Nephron progenitor cell (in vitro differentiated cells): ENCODE measurements around the gene SPATA9.

ENCODE experiments used
- DNase-seq: peaks from one replicate; pipeline ENCODE4 v3.0.0; 2021
- H3K27ac Mint-ChIP-seq: 2 replicates; pipeline ENCODE4 v1.8.0; 2021; ENCODE audit warnings: mild to moderate bottlenecking, moderate library complexity, mixed read lengths
- H3K27me3 Mint-ChIP-seq: 2 replicates; pipeline ENCODE4 v1.8.0; 2021; ENCODE audit warnings: mild to moderate bottlenecking, low read depth, mixed read lengths; ENCODE audit not compliant: poor library complexity
- H3K36me3 Mint-ChIP-seq: 2 replicates; pipeline ENCODE4 v1.8.0; 2021; ENCODE audit warnings: low read depth, mixed read lengths
- H3K4me1 Mint-ChIP-seq: 2 replicates; pipeline ENCODE4 v1.8.0; 2021; ENCODE audit warnings: mixed read lengths
- H3K4me3 Mint-ChIP-seq: 2 replicates; pipeline ENCODE4 v1.8.0; 2021; ENCODE audit warnings: mild to moderate bottlenecking, moderate library complexity, mixed read lengths
- H3K9me3 Mint-ChIP-seq: 2 replicates; pipeline ENCODE4 v1.8.0; 2021; ENCODE audit warnings: mild to moderate bottlenecking, moderate library complexity, mixed read lengths
- TF ChIP-seq, protein P1 (sequence below): fragments of 200-600 bp; sonication (generic); IDR thresholded peaks from 2 replicates; pipeline ENCODE4 v1.5.0; 2021; ENCODE audit warnings: antibody characterized with exemption

The SPATA9 gene, protein sequence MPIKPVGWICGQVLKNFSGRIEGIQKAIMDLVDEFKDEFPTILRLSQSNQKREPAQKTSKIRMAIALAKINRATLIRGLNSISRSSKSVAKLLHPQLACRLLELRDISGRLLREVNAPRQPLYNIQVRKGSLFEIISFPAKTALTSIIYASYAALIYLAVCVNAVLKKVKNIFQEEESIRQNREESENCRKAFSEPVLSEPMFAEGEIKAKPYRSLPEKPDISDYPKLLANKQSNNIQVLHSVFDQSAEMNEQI

GRCh38 chr5:95682891-95683290 lies at the start of gene SPATA9:
Gene SPATA9, minus strand, starts transcription at chr5:95682991. Its CDS starts 137 bp downstream, at chr5:95682854.
- no peak for DNase-seq
- H3K4me3 Mint-ChIP-seq, result no peak within 1 kb of the TSS
- H3K36me3 Mint-ChIP-seq, result no peaks in the 10 kb centered on the region
- peaks cover 6% of the 10 kb centered on the region for H3K27me3 Mint-ChIP-seq
- H3K27ac Mint-ChIP-seq, result no peak within 1 kb of the TSS
- H3K9me3 Mint-ChIP-seq, result peaks cover 4% of the 10 kb centered on the region
- no peaks in the 10 kb centered on the region for H3K4me1 Mint-ChIP-seq
- TF ChIP-seq, protein P1, sequence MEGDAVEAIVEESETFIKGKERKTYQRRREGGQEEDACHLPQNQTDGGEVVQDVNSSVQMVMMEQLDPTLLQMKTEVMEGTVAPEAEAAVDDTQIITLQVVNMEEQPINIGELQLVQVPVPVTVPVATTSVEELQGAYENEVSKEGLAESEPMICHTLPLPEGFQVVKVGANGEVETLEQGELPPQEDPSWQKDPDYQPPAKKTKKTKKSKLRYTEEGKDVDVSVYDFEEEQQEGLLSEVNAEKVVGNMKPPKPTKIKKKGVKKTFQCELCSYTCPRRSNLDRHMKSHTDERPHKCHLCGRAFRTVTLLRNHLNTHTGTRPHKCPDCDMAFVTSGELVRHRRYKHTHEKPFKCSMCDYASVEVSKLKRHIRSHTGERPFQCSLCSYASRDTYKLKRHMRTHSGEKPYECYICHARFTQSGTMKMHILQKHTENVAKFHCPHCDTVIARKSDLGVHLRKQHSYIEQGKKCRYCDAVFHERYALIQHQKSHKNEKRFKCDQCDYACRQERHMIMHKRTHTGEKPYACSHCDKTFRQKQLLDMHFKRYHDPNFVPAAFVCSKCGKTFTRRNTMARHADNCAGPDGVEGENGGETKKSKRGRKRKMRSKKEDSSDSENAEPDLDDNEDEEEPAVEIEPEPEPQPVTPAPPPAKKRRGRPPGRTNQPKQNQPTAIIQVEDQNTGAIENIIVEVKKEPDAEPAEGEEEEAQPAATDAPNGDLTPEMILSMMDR, result no peak

- no peaks in the 10 kb centered on the region for H3K9me3 Mint-ChIP-seq
- DNase-seq, result peak; percentile 69
- peaks cover 5% of the 10 kb centered on the region for H3K27me3 Mint-ChIP-seq
- peaks cover 51% of the 10 kb centered on the region for H3K4me1 Mint-ChIP-seq
- H3K27ac Mint-ChIP-seq, result peak overlapping the region; percentile 96
- peaks cover 22% of the 10 kb centered on the region for H3K36me3 Mint-ChIP-seq
- TF ChIP-seq, protein P1, result no peak
- H3K4me3 Mint-ChIP-seq, result peak overlapping the region; percentile 95
Observed at GRCh38 chr5:95731571-95732554, 49.1 kb upstream of the SPATA9 start.

- Mint-ChIP-seq H3K4me1 (peaks cover 51% of the 10 kb centered on the region), H3K9me3 (no peaks in the 10 kb centered on the region), H3K27ac (peak within 1 kb of the TSS; percentile 96), H3K27me3 (peaks cover 5% of the 10 kb centered on the region), H3K36me3 (peaks cover 14% of the 10 kb centered on the region), H3K4me3 (peak within 1 kb of the TSS; percentile 95)
- peak; percentile 87 for DNase-seq
- TF ChIP-seq, protein P1, result no peak
Observed at GRCh38 chr5:95730730-95731570, 48.2 kb upstream of the SPATA9 start, which contains the start of gene RHOBTB3. Gene RHOBTB3, plus strand, starts transcription at chr5:95731336. Its CDS starts 347 bp downstream, at chr5:95731683.

- Mint-ChIP-seq H3K9me3 (no peaks in the 10 kb centered on the region), H3K27me3 (peaks cover 5% of the 10 kb centered on the region), H3K4me3 (peak overlapping the region; percentile 86), H3K27ac (no peak overlapping the region), H3K4me1 (peaks cover 48% of the 10 kb centered on the region), H3K36me3 (peaks cover 9% of the 10 kb centered on the region)
- DNase-seq, result no peak
- TF ChIP-seq, protein P1, result no peak
Observed at GRCh38 chr5:95730011-95730700, 47.4 kb upstream of the SPATA9 start.
